ENCODE data around the gene CFAP20DC.

- TF ChIP-seq POLR2AphosphoS5 (IDR thresholded peaks at IDR 0.05) (no peak), EP300 (IDR thresholded peaks at IDR 0.05) (no peak), CTCF (IDR thresholded peaks at IDR 0.05) (no peak), POLR2A (IDR thresholded peaks at IDR 0.05) (no peak)
Observed at GRCh38 chr3:58938057-58938456, 111.8 kb downstream of the CFAP20DC start.

Measured in gastroesophageal sphincter (tissue), 3 donors.